Mesenchymal stem cell (in vitro differentiated cells and primary cell): ENCODE results near the gene FHIT.

Source experiments
- DNase-seq: peaks from one replicate; pipeline ENCODE4 v3.0.0-alpha.2; 2013
- H2AFZ ChIP-seq: one replicate; pipeline ENCODE4 v1.6.1; 2013; ENCODE audit warnings: low read depth, mild to moderate bottlenecking, control low read depth, inconsistent platforms, low read length, moderate library complexity
- H2AK5ac ChIP-seq: 2 replicates; pipeline ENCODE4 v1.6.1; 2013; ENCODE audit warnings: low read length, moderate library complexity, mild to moderate bottlenecking, inconsistent platforms; ENCODE audit not compliant: severe bottlenecking
- H2BK120ac ChIP-seq: one replicate; pipeline ENCODE4 v1.6.1; 2013; ENCODE audit warnings: low read depth, mild to moderate bottlenecking, inconsistent platforms, low read length, moderate library complexity
- H2BK12ac ChIP-seq, 2 experiments: one replicate each; pipeline ENCODE4 v1.6.1; 2013; ENCODE audit warnings: inconsistent platforms in 2 of 2, low read length in 2 of 2, mild to moderate bottlenecking in 2 of 2, moderate library complexity in 2 of 2, control low read depth in 1 of 2
- H2BK15ac ChIP-seq: one replicate; pipeline ENCODE4 v1.6.1; 2013; ENCODE audit warnings: mild to moderate bottlenecking, low read depth, inconsistent platforms; ENCODE audit not compliant: poor library complexity, severe bottlenecking
- H2BK5ac ChIP-seq: 2 replicates; pipeline ENCODE4 v1.6.1; 2013; ENCODE audit warnings: low read depth, mild to moderate bottlenecking, low read length, control low read depth, inconsistent platforms; ENCODE audit not compliant: poor library complexity, severe bottlenecking
- H3K14ac ChIP-seq, 2 experiments: one replicate each; pipeline ENCODE4 v1.6.1; 2013; ENCODE audit warnings: inconsistent platforms in 2 of 2, low read length in 2 of 2, control low read depth in 1 of 2, mild to moderate bottlenecking in 1 of 2, moderate library complexity in 1 of 2
- H3K18ac ChIP-seq, 2 experiments: one replicate each; pipeline ENCODE4 v1.6.1; 2013; ENCODE audit warnings: inconsistent platforms in 2 of 2, low read length in 2 of 2, control low read depth in 1 of 2, low read depth in 1 of 2, mild to moderate bottlenecking in 1 of 2
- H3K23ac ChIP-seq, 2 experiments: one replicate each; pipeline ENCODE4 v1.6.1; 2013; ENCODE audit warnings: inconsistent platforms in 2 of 2, low read length in 2 of 2, mild to moderate bottlenecking in 2 of 2, moderate library complexity in 2 of 2, control low read depth in 1 of 2
- H3K27ac ChIP-seq: 2 replicates; pipeline ENCODE4 v1.5.1; 2013; ENCODE audit warnings: mild to moderate bottlenecking, moderate library complexity, low read length, control low read depth, inconsistent platforms; ENCODE audit not compliant: poor library complexity, severe bottlenecking
- H3K27me3 ChIP-seq, 2 experiments: 2 replicates each; pipeline versions ENCODE4 v1.6.1 to v1.7.0; 2013; ENCODE audit warnings: low read length in 2 of 2, mild to moderate bottlenecking in 2 of 2, moderate library complexity in 2 of 2, control low read depth in 1 of 2, inconsistent platforms in 1 of 2; ENCODE audit not compliant: control insufficient read depth in 1 of 2, insufficient read depth in 1 of 2
- H3K36me3 ChIP-seq, 2 experiments: 2 replicates each; pipeline versions ENCODE4 v1.6.1 to v1.7.0; 2013; ENCODE audit warnings: low read length in 2 of 2, control low read depth in 1 of 2, inconsistent platforms in 1 of 2, low read depth in 1 of 2, mild to moderate bottlenecking in 1 of 2; ENCODE audit not compliant: insufficient read depth in 2 of 2, control insufficient read depth in 1 of 2
- H3K4ac ChIP-seq, 2 experiments: one replicate each; pipeline ENCODE4 v1.6.1; 2013; ENCODE audit warnings: inconsistent platforms in 2 of 2, low read length in 2 of 2, mild to moderate bottlenecking in 2 of 2, moderate library complexity in 2 of 2, control low read depth in 1 of 2, low read depth in 1 of 2
- H3K4me1 ChIP-seq: 2 replicates; pipeline ENCODE4 v1.6.1; 2013; ENCODE audit warnings: low read depth, low read length, control low read depth; ENCODE audit not compliant: control insufficient read depth, insufficient read depth
- H3K4me2 ChIP-seq: 2 replicates; pipeline ENCODE4 v1.6.1; 2013; ENCODE audit warnings: low read length, mild to moderate bottlenecking, inconsistent platforms; ENCODE audit not compliant: poor library complexity, severe bottlenecking
- H3K4me3 ChIP-seq, 2 experiments: 2 replicates each; pipeline versions ENCODE4 v1.5.1 to v1.7.0; 2013; ENCODE audit warnings: low read length in 2 of 2, mild to moderate bottlenecking in 2 of 2, control low read depth in 1 of 2, low read depth in 1 of 2; ENCODE audit not compliant: insufficient read depth in 1 of 2
- H3K79me1 ChIP-seq: replicated peaks from 2 replicates; pipeline ENCODE4 v1.6.1; 2013; ENCODE audit warnings: mild to moderate bottlenecking, control low read depth, low read length, inconsistent platforms; ENCODE audit not compliant: poor library complexity, severe bottlenecking
- H3K9ac ChIP-seq: 2 replicates; pipeline ENCODE4 v1.7.0; 2013; ENCODE audit warnings: mild to moderate bottlenecking, low read length, moderate library complexity
- H3K9me3 ChIP-seq: 2 replicates; pipeline ENCODE4 v1.7.0; 2013; ENCODE audit warnings: mild to moderate bottlenecking, low read length; ENCODE audit not compliant: control insufficient read depth
- H4K8ac ChIP-seq: one replicate; pipeline ENCODE4 v1.6.1; 2013; ENCODE audit warnings: inconsistent platforms, mild to moderate bottlenecking, low read length, moderate library complexity
- H4K91ac ChIP-seq: one replicate; pipeline ENCODE4 v1.6.1; 2013; ENCODE audit warnings: mild to moderate bottlenecking, low read length, inconsistent platforms
- WGBS: methylation state at CpG from one replicate; pipeline ENCODE4 v1.1.7; 2013; ENCODE audit warnings: mixed read lengths; 5-methylcytosine and 5-hydroxymethylcytosine counted together

Gene FHIT

DNA sequence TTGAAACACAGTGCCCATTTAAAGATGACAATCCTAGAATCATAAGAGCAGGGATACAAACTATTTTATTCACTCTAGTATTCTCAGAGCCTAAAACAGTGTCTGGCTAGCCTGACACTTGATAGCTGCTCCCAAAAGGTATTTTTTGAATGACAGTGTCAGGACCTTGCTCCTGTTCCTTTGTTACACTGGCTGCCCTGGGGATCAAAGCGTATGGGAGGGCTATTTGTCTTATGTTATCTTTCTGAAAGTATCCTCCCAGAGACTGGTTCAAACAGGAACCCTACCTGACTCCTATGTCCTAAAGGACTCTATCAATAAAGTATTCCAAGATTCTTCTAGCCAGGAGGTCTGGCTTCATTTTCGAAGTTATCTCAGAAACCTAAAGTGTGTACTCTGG is 621.4 kb downstream of the FHIT start:
- DNase-seq: no peak
- Histone ChIP-seq H3K23ac (no peak overlapping the region), H3K4ac (no peak overlapping the region), H3K18ac (no peak overlapping the region), H2BK120ac (no peak overlapping the region), H2AK5ac (no peak overlapping the region), H3K9ac (no peak overlapping the region), H2BK15ac (no peak overlapping the region), H3K14ac (no peak overlapping the region), H3K4me3 (no peak overlapping the region), H4K8ac (no peak overlapping the region), H3K27ac (no peak overlapping the region), H3K4me1 (no peaks in the 10 kb centered on the region), H3K36me3 (no peaks in the 10 kb centered on the region), H3K4me2 (no peak overlapping the region), H2BK12ac (no peak overlapping the region), H2BK5ac (no peak overlapping the region), H2AFZ (no peak overlapping the region), H3K9me3 (no peaks in the 10 kb centered on the region), H3K79me1 (no peaks in the 10 kb centered on the region), H3K27me3 (no peaks in the 10 kb centered on the region), H4K91ac (no peak overlapping the region)
- 83% methylated on average over 1 of the region's 2 CpGs for WGBS

GRCh38 chr3:60622349-60622748 is 628.9 kb downstream of the FHIT start:
- Histone ChIP-seq H4K91ac (no peak overlapping the region), H2AFZ (no peak overlapping the region), H3K14ac (no peak overlapping the region), H2BK15ac (no peak overlapping the region), H3K27ac (no peak overlapping the region), H3K4me2 (no peak overlapping the region), H2BK12ac (no peak overlapping the region), H2AK5ac (no peak overlapping the region), H3K4me3 (no peak overlapping the region), H3K23ac (no peak overlapping the region), H3K36me3 (no peaks in the 10 kb centered on the region), H3K4me1 (no peaks in the 10 kb centered on the region), H3K27me3 (no peaks in the 10 kb centered on the region), H2BK120ac (no peak overlapping the region), H4K8ac (no peak overlapping the region), H3K9ac (no peak overlapping the region), H3K4ac (no peak overlapping the region), H3K79me1 (no peaks in the 10 kb centered on the region), H2BK5ac (no peak overlapping the region), H3K9me3 (no peaks in the 10 kb centered on the region), H3K18ac (no peak overlapping the region)
- DNase-seq: no peak
- WGBS: no CpG with 5 or more reads among the region's 1 CpG

DNA sequence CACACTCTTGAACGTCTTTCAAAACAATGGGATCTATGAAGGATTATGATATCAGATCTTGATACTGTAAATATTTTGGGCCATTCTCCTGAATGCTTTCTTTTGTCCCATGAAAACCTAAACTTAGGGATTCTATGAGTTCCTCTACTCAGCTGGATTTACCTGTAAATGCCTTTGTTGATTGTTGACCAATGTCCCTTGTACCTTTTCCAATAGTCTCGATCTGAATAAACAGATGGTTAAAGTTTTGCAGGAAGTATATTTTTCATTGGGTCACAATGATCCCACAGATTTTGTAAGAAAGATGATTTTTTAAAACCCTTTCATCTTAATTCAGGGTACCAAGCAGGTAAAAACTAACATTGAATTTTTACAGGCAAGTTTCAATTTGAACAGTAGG is 634.1 kb downstream of the FHIT start:
- Histone ChIP-seq H3K4ac (no peak overlapping the region), H2BK120ac (no peak overlapping the region), H4K8ac (no peak overlapping the region), H3K23ac (no peak overlapping the region), H3K4me1 (no peaks in the 10 kb centered on the region), H3K18ac (no peak overlapping the region), H3K79me1 (no peaks in the 10 kb centered on the region), H3K9ac (no peak overlapping the region), H2AFZ (no peak overlapping the region), H3K27ac (no peak overlapping the region), H3K9me3 (no peaks in the 10 kb centered on the region), H2BK15ac (no peak overlapping the region), H3K14ac (no peak overlapping the region), H3K4me2 (no peak overlapping the region), H3K27me3 (no peaks in the 10 kb centered on the region), H2BK5ac (no peak overlapping the region), H3K36me3 (no peaks in the 10 kb centered on the region), H3K4me3 (no peak overlapping the region), H4K91ac (no peak overlapping the region), H2AK5ac (no peak overlapping the region), H2BK12ac (no peak overlapping the region)
- DNase-seq: no peak
- no CpG with 5 or more reads among the region's 2 CpGs for WGBS

DNA sequence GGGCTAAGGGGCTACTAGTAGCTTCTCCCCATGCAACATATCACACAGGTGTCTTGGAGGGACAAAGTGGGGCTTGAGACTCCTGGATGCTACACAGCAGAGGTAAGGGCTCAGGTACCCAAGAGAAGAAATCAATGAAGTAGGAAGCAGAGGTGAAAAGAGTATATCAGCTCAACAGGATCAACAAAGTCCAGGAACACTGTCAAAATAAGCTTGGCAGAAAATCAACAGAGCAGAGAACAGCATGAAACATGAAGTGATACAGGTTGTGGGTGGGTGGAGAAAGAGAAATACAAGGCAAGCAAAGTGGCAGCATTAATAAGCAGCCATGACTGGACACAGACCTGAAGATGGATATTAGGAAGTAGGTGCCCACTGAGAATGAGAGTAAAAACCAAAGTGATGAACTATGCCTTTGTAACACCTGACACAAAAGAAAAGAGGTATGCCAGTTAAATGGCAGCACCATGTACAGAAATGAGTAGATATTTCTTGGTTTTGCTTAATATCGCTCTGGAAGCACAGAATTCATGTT is 637.4 kb downstream of the FHIT start:
- H2BK120ac ChIP-seq: no peak overlapping the region
- peaks cover 1% of the 10 kb centered on the region for H3K4me1 ChIP-seq
- H3K9ac ChIP-seq: no peak overlapping the region
- no peaks in the 10 kb centered on the region for H3K79me1 ChIP-seq
- H2BK15ac ChIP-seq: no peak overlapping the region
- no CpG with 5 or more reads among the region's 1 CpG for WGBS
- H3K27ac ChIP-seq: no peak overlapping the region
- no peak overlapping the region for H3K4me2 ChIP-seq
- H3K36me3 ChIP-seq: no peaks in the 10 kb centered on the region
- no peak overlapping the region for H2BK12ac ChIP-seq
- no peak overlapping the region for H3K18ac ChIP-seq
- no peak overlapping the region for H4K8ac ChIP-seq
- H3K23ac ChIP-seq: no peak overlapping the region
- no peak for DNase-seq
- no peaks in the 10 kb centered on the region for H3K9me3 ChIP-seq
- H3K14ac ChIP-seq: no peak overlapping the region
- no peaks in the 10 kb centered on the region for H3K27me3 ChIP-seq
- H3K4ac ChIP-seq: no peak overlapping the region
- H4K91ac ChIP-seq: no peak overlapping the region
- H3K4me3 ChIP-seq: no peak overlapping the region
- H2BK5ac ChIP-seq: no peak overlapping the region
- no peak overlapping the region for H2AK5ac ChIP-seq
- no peak overlapping the region for H2AFZ ChIP-seq
